K562 treated with DMSO at 1 percent for 12 hours (cell line): Measurements from ENCODE around the gene EPN1. TPM values are rescaled to one million over a fixed set of nuclear protein-coding genes. Genes with fewer than 3 reads are reported as not detected.

Source experiments
- total RNA-seq: library from RNA; unstranded; fragments of 300-600 nt; gene quantifications from 2 replicates; pipeline ENCODE4 v1.2.3, GENCODE V29; 2022; ENCODE audit not compliant: insufficient read depth

Gene EPN1
- total RNA-seq, result 95.3 and 102 TPM in 2 replicates

GRCh38 chr19:55674841-55675660, at the start of gene EPN1:
Gene EPN1, plus strand, starts transcription at chr19:55675226. Its CDS starts 3,402 bp downstream, at chr19:55678628.

GRCh38 chr19:55640577-55641425, 34.2 kb upstream of the EPN1 start, which contains the start of gene ZNF580:
Gene ZNF580, plus strand, starts transcription at chr19:55641002. Its CDS starts 1,507 bp downstream, at chr19:55642509.

GRCh38 chr19:55643003-55643886, 31.8 kb upstream of the EPN1 start, which contains the start of gene ZNF581:
Gene ZNF581, plus strand, starts transcription at chr19:55643649. Its CDS starts 923 bp downstream, at chr19:55644572.

GRCh38 chr19:55647732-55648584, 27.1 kb upstream of the EPN1 start, which contains the start of gene CCDC106:
Gene CCDC106, plus strand, starts transcription at chr19:55648212. Its CDS starts 835 bp downstream, at chr19:55649047.

GRCh38 chr19:55654868-55655647, 20.0 kb upstream of the EPN1 start, which contains the start of gene U2AF2:
Gene U2AF2, plus strand, starts transcription at chr19:55655035. Its CDS starts 70 bp downstream, at chr19:55655105.

GRCh38 chr19:55738302-55738701, 63.3 kb downstream of the EPN1 start, which contains the start of gene NLRP9:
Gene NLRP9, minus strand, starts transcription at chr19:55738402. Its CDS starts 28 bp downstream, at chr19:55738374.

GRCh38 chr19:55758797-55759196, 83.8 kb downstream of the EPN1 start, which contains the start of gene RFPL4A:
Gene RFPL4A, plus strand, starts transcription at chr19:55759097. Its CDS starts 2,704 bp downstream, at chr19:55761801.

Other genes starting within 250 kb of the EPN1 start
- gene SHISA7, start 231.9 kb upstream of the EPN1 start, total RNA-seq, result 0.17 TPM in 1 of 2 replicates, not detected in the other
- 50.7 and 69.5 TPM in 2 replicates for gene ISOC2, start 213.6 kb upstream of the EPN1 start, total RNA-seq
- gene C19orf85, start 210.5 kb upstream of the EPN1 start, total RNA-seq, result not detected in 2 replicates
- 6.1 and 15.4 TPM in 2 replicates for gene ZNF628, start 198.6 kb upstream of the EPN1 start, total RNA-seq
- gene NAT14, start 190.0 kb upstream of the EPN1 start, total RNA-seq, result 25.8 and 60.9 TPM in 2 replicates
- gene SSC5D, start 186.8 kb upstream of the EPN1 start, total RNA-seq, result 0.16 and 0.73 TPM in 2 replicates
- not detected in 2 replicates for gene SBK2, start 138.1 kb upstream of the EPN1 start, total RNA-seq
- not detected in 2 replicates for gene SBK3, start 129.7 kb upstream of the EPN1 start, total RNA-seq
- 10.3 and 10.8 TPM in 2 replicates for gene ZNF579, start 94.4 kb upstream of the EPN1 start, total RNA-seq
- 9.3 and 21.2 TPM in 2 replicates for gene FIZ1, start 75.7 kb upstream of the EPN1 start, total RNA-seq
- 35.5 and 41.6 TPM in 2 replicates for gene ZNF524, start 74.9 kb upstream of the EPN1 start, total RNA-seq
- gene ZNF865, start 69.6 kb upstream of the EPN1 start, total RNA-seq, result 21.0 and 34.2 TPM in 2 replicates
- 7.7 and 8.9 TPM in 2 replicates for gene ZNF784, start 50.7 kb upstream of the EPN1 start, total RNA-seq
- 39.0 and 52.0 TPM in 2 replicates for gene ZNF580, start 34.2 kb upstream of the EPN1 start, total RNA-seq
- gene ZNF581, start 31.6 kb upstream of the EPN1 start, total RNA-seq, result 52.7 and 54.9 TPM in 2 replicates
- 30.6 and 33.3 TPM in 2 replicates for gene CCDC106, start 27.0 kb upstream of the EPN1 start, total RNA-seq
- gene U2AF2, start 20.2 kb upstream of the EPN1 start, total RNA-seq, result 112 and 145 TPM in 2 replicates
- not detected in 2 replicates for gene NLRP9, start 63.2 kb downstream of the EPN1 start, total RNA-seq
- 1.9 and 3.0 TPM in 2 replicates for gene RFPL4A, start 83.9 kb downstream of the EPN1 start, total RNA-seq
- gene RFPL4AL1, start 93.9 kb downstream of the EPN1 start, total RNA-seq, result 1.5 TPM in 1 of 2 replicates, not detected in the other
- 0.92 and 1.9 TPM in 2 replicates for gene NLRP11, start 156.8 kb downstream of the EPN1 start, total RNA-seq
- gene NLRP4, start 161.3 kb downstream of the EPN1 start, total RNA-seq, result 2.2 and 2.4 TPM in 2 replicates